PFSK-1 (cell line): Measurements from ENCODE around the gene FAM222A.

ENCODE experiments used
- POLR2AphosphoS5 ChIP-seq: IDR thresholded peaks from 2 replicates; pipeline ENCODE4 v1.6.1; 2012; ENCODE audit warnings: low read depth, mild to moderate bottlenecking, control low read depth, low read length, moderate library complexity
- TF ChIP-seq, protein P1 (sequence below), 2 experiments: IDR thresholded peaks; 2 replicates each; pipeline versions ENCODE4 v1.6.1 to v1.8.0; 2011 to 2012; ENCODE audit warnings: low read depth in 2 of 2, low read length in 2 of 2, control low read depth in 1 of 2, inconsistent platforms in 1 of 2, mild to moderate bottlenecking in 1 of 2, moderate library complexity in 1 of 2; ENCODE audit not compliant: insufficient read depth in 1 of 2

DNA sequence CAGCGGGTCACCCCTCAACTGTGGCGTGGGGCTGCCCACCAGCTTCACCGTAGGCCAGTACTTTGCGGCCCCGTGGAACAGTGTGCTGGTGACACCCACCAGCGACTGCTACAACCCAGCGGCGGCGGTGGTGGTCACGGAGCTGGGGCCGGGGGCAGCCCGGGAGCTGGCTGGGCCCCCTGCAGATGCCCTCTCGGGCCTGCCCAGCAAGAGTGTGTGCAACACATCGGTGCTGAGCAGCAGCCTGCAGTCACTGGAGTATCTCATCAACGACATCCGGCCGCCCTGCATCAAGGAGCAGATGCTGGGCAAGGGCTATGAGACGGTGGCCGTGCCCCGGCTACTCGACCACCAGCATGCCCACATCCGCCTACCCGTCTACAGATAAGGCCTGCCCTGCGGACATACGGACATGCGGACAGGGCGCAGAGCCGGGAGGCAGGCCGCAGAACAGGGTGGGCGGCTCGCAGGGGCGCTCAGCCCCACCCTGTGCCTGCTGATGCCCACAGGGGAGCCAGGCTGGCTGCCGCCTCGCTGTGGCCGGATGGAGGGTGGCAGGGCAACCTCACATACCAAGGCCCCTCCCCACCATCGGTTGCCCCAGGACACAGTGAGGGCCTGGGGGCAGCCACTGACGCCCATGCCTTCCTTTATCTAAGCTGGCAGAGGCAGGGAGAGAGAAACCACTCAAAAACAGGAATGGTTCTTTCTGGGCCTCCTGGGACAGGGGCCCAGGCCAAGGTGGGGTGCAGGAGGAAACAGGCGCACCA is 55.5 kb downstream of the FAM222A start:
- TF ChIP-seq, protein P1, sequence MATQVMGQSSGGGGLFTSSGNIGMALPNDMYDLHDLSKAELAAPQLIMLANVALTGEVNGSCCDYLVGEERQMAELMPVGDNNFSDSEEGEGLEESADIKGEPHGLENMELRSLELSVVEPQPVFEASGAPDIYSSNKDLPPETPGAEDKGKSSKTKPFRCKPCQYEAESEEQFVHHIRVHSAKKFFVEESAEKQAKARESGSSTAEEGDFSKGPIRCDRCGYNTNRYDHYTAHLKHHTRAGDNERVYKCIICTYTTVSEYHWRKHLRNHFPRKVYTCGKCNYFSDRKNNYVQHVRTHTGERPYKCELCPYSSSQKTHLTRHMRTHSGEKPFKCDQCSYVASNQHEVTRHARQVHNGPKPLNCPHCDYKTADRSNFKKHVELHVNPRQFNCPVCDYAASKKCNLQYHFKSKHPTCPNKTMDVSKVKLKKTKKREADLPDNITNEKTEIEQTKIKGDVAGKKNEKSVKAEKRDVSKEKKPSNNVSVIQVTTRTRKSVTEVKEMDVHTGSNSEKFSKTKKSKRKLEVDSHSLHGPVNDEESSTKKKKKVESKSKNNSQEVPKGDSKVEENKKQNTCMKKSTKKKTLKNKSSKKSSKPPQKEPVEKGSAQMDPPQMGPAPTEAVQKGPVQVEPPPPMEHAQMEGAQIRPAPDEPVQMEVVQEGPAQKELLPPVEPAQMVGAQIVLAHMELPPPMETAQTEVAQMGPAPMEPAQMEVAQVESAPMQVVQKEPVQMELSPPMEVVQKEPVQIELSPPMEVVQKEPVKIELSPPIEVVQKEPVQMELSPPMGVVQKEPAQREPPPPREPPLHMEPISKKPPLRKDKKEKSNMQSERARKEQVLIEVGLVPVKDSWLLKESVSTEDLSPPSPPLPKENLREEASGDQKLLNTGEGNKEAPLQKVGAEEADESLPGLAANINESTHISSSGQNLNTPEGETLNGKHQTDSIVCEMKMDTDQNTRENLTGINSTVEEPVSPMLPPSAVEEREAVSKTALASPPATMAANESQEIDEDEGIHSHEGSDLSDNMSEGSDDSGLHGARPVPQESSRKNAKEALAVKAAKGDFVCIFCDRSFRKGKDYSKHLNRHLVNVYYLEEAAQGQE (IDR thresholded peaks at IDR 0.05; ENCODE audit: insufficient read depth in 1 of 2, low read depth in 2 of 2, low read length in 2 of 2), result no peak
- no peak for TF ChIP-seq POLR2AphosphoS5
